IPS-NIHi7 (cell line): ENCODE measurements around the gene SCTR.
A peak's percentile ranks its signal among the peaks of the same experiment; 100 is the strongest.
"Not testable (repeated sequence)": the region's sequence is repeated elsewhere in the genome, so short reads cannot be mapped to it uniquely, and the experiment has no call there.

Experiments
- DNase-seq: peaks from one replicate; pipeline ENCODE4 v3.0.0; 2012; ENCODE audit warnings: mixed read lengths; ENCODE audit errors: extremely low spot score

SCTR gene

GRCh38 chr2:119415630-119416029 lies 108.7 kb downstream of the SCTR start:
- DNase-seq = no peak

GRCh38 chr2:119414894-119415293 lies 109.4 kb downstream of the SCTR start:
- DNase-seq = no peak

GRCh38 chr2:119409506-119409905 lies 114.8 kb downstream of the SCTR start:
- DNase-seq = no peak

- DNase-seq = peak; percentile 61
These were observed 116.1 kb downstream of the SCTR start for GRCh38 chr2:119408221-119408619.

- peak; percentile 82 for DNase-seq
These were observed 116.7 kb downstream of the SCTR start for GRCh38 chr2:119407430-119408220.

- no peak for DNase-seq
These were observed 119.1 kb downstream of the SCTR start for GRCh38 chr2:119405151-119405550.

GRCh38 chr2:119403618-119404017 lies 120.7 kb downstream of the SCTR start:
- not testable (repeated sequence) for DNase-seq

- no peak for DNase-seq
These were observed 121.4 kb downstream of the SCTR start for GRCh38 chr2:119402645-119403560.

GRCh38 chr2:119402106-119402505 lies 122.2 kb downstream of the SCTR start:
- DNase-seq = no peak

- DNase-seq = no peak
These were observed 127.1 kb downstream of the SCTR start for GRCh38 chr2:119397196-119397595.

GRCh38 chr2:119393971-119394748 lies 130.1 kb downstream of the SCTR start:
- DNase-seq = no peak
